GM23338 (cell line): ENCODE results near the gene SLC3A2.

Experiments
- CTCF ChIP-seq, 2 experiments: fragments of 200-600 bp in 1 of 2; sonication (generic) in 1 of 2; conservative IDR thresholded peaks; 2 replicates each; pipeline versions ENCODE4 v1.5.1 to v1.6.1; 2016 to 2017; ENCODE audit warnings: antibody characterized with exemption in 2 of 2, low read depth in 2 of 2, mild to moderate bottlenecking in 2 of 2, moderate library complexity in 1 of 2
- EZH2 ChIP-seq: fragments of 200-600 bp; sonication (generic); IDR thresholded peaks from one replicate; pipeline ENCODE4 v1.8.0; 2017; ENCODE audit warnings: antibody characterized with exemption, mild to moderate bottlenecking, low read depth; ENCODE audit not compliant: unreplicated experiment
- JUNB ChIP-seq: IDR thresholded peaks from one replicate; pipeline ENCODE4 v1.6.1; 2016; ENCODE audit warnings: antibody characterized with exemption; ENCODE audit not compliant: unreplicated experiment
- ZNF331 ChIP-seq: fragments of 250-450 bp; sonication (Bioruptor Pico); IDR thresholded peaks from 2 replicates; pipeline ENCODE4 v1.5.0; 2020; ENCODE audit warnings: low read depth, mild to moderate bottlenecking, moderate library complexity

GRCh38 chr11:62880803-62881578 lies at the start of gene SLC3A2:
- peak; percentile 41 to 75 for TF ChIP-seq CTCF (conservative IDR thresholded peaks at IDR 0.05; ENCODE audit: low read depth in 2 of 2)
- TF ChIP-seq EZH2, result no peak
- TF ChIP-seq ZNF331 (CRISPR knock-in tag), result no peak
- no peak for TF ChIP-seq JUNB
